Astrocyte (in vitro differentiated cells and primary cell): Measurements from ENCODE around the gene CLEC3B. TPM values are rescaled to one million over a fixed set of nuclear protein-coding genes. Genes with fewer than 3 reads are reported as not detected.

Experiments used
- DNase-seq: peaks from one replicate; pipeline ENCODE4 v3.0.0-alpha.2; 2010; ENCODE audit warnings: low read depth
- FAIRE-seq: peaks from 2 replicates; lab custom pipeline; 2011; peaks lifted over from hg19 to GRCh38; lab: Jason Lieb, UNC
- H2AFZ ChIP-seq: 2 replicates; pipeline ENCODE4 v1.6.0; 2012; ENCODE audit warnings: low read depth, low read length, inconsistent platforms
- H3K27ac ChIP-seq: 2 replicates; pipeline ENCODE4 v1.5.1; 2011; ENCODE audit warnings: low read depth, low read length, inconsistent platforms
- H3K27me3 ChIP-seq: 2 replicates; pipeline ENCODE4 v1.6.0; 2011; ENCODE audit warnings: low read length, inconsistent platforms; ENCODE audit not compliant: insufficient read depth
- H3K36me3 ChIP-seq: 2 replicates; pipeline ENCODE4 v1.5.1; 2011; ENCODE audit warnings: low read length, inconsistent platforms; ENCODE audit not compliant: insufficient read depth
- H3K4me1 ChIP-seq: 2 replicates; pipeline ENCODE4 v1.5.1; 2011; ENCODE audit warnings: low read length, inconsistent platforms; ENCODE audit not compliant: insufficient read depth
- H3K4me2 ChIP-seq: 2 replicates; pipeline ENCODE4 v1.6.0; 2012; ENCODE audit warnings: low read length, inconsistent platforms
- H3K4me3 ChIP-seq: 2 replicates; pipeline ENCODE4 v1.5.1; 2011; ENCODE audit warnings: low read depth, mild to moderate bottlenecking, low read length, inconsistent platforms; ENCODE audit not compliant: insufficient read depth
- H3K79me2 ChIP-seq: 2 replicates; pipeline ENCODE4 v1.6.0; 2012; ENCODE audit warnings: mild to moderate bottlenecking, low read length, inconsistent platforms; ENCODE audit not compliant: insufficient read depth
- H3K9ac ChIP-seq: 2 replicates; pipeline ENCODE4 v1.6.0; 2012; ENCODE audit warnings: mild to moderate bottlenecking, low read length, inconsistent platforms
- H3K9me3 ChIP-seq: 2 replicates; pipeline ENCODE4 v1.5.1; 2012; ENCODE audit warnings: low read depth, mild to moderate bottlenecking, low read length, inconsistent platforms; ENCODE audit not compliant: insufficient read depth
- H4K20me1 ChIP-seq: 2 replicates; pipeline ENCODE4 v1.6.0; 2012; ENCODE audit warnings: low read length, inconsistent platforms; ENCODE audit not compliant: insufficient read depth
- H3K27ac Mint-ChIP-seq: one replicate; pipeline ENCODE4 v1.8.0; 2021; ENCODE audit warnings: mild to moderate bottlenecking, mixed read lengths; ENCODE audit not compliant: unreplicated experiment
- H3K27me3 Mint-ChIP-seq: one replicate; pipeline ENCODE4 v1.8.0; 2021; ENCODE audit warnings: low read depth, mixed read lengths; ENCODE audit not compliant: unreplicated experiment
- H3K36me3 Mint-ChIP-seq: one replicate; pipeline ENCODE4 v1.8.0; 2021; ENCODE audit warnings: low read depth, mixed read lengths; ENCODE audit not compliant: unreplicated experiment
- H3K4me1 Mint-ChIP-seq: one replicate; pipeline ENCODE4 v1.8.0; 2021; ENCODE audit warnings: low read depth, mixed read lengths; ENCODE audit not compliant: unreplicated experiment
- H3K4me3 Mint-ChIP-seq: one replicate; pipeline ENCODE4 v1.8.0; 2021; ENCODE audit warnings: mild to moderate bottlenecking, moderate library complexity, mixed read lengths; ENCODE audit not compliant: unreplicated experiment
- H3K9me3 Mint-ChIP-seq: one replicate; pipeline ENCODE4 v1.8.0; 2021; ENCODE audit warnings: mild to moderate bottlenecking, mixed read lengths; ENCODE audit not compliant: unreplicated experiment
- CTCF ChIP-seq: IDR thresholded peaks from 2 replicates; pipeline ENCODE4 v1.5.1; 2011; ENCODE audit warnings: low read depth, mild to moderate bottlenecking, inconsistent platforms, low read length, moderate library complexity; ENCODE audit not compliant: insufficient read depth
- EZH2 ChIP-seq: IDR thresholded peaks from 2 replicates; pipeline ENCODE4 v1.6.1; 2012; ENCODE audit warnings: mild to moderate bottlenecking, low read length, inconsistent platforms; ENCODE audit not compliant: insufficient read depth
- total RNA-seq: library from RNA; stranded (reverse); gene quantifications from 2 replicates; pipeline ENCODE4 v1.2.1, GENCODE V29; 2021

The CLEC3B gene
- total RNA-seq, 1 donor from 2014 or later = 0.32 TPM

- Histone ChIP-seq H3K4me1 (peaks cover 17% of the 10 kb centered on the region), H4K20me1 (peaks cover 73% of the 10 kb centered on the region), H3K36me3 (peaks cover 7% of the 10 kb centered on the region), H2AFZ (no peak overlapping the region), H3K9ac (no peak overlapping the region), H3K27ac (no peak overlapping the region), H3K4me3 (no peak overlapping the region), H3K4me2 (no peak overlapping the region), H3K9me3 (no peaks in the 10 kb centered on the region), H3K27me3 (no peaks in the 10 kb centered on the region), H3K79me2 (peaks cover 31% of the 10 kb centered on the region)
- H3K36me3 Mint-ChIP-seq = peaks cover 26% of the 10 kb centered on the region
- TF ChIP-seq CTCF (no peak), EZH2 (no peak)
- no peak for FAIRE-seq
- no peaks in the 10 kb centered on the region for H3K27me3 Mint-ChIP-seq
- H3K4me3 Mint-ChIP-seq = no peak overlapping the region
- peaks cover 46% of the 10 kb centered on the region for H3K4me1 Mint-ChIP-seq
- no peak for DNase-seq
- H3K27ac Mint-ChIP-seq = no peak overlapping the region
- H3K9me3 Mint-ChIP-seq = no peaks in the 10 kb centered on the region
Observed at GRCh38 chr3:44989636-44990373, 36.3 kb upstream of the CLEC3B start.

- Mint-ChIP-seq H3K4me3 (no peak overlapping the region), H3K27me3 (no peaks in the 10 kb centered on the region), H3K36me3 (peaks cover 22% of the 10 kb centered on the region), H3K4me1 (peaks cover 50% of the 10 kb centered on the region), H3K9me3 (no peaks in the 10 kb centered on the region), H3K27ac (no peak overlapping the region)
- no peak overlapping the region for H3K4me2 ChIP-seq
- H3K79me2 ChIP-seq = peaks cover 31% of the 10 kb centered on the region
- H3K9ac ChIP-seq = no peak overlapping the region
- TF ChIP-seq EZH2 (no peak), CTCF (no peak)
- peaks cover 82% of the 10 kb centered on the region for H4K20me1 ChIP-seq
- FAIRE-seq (no peak), DNase-seq (no peak)
- H2AFZ ChIP-seq = no peak overlapping the region
- H3K27ac ChIP-seq = no peak overlapping the region
- H3K4me3 ChIP-seq = no peak overlapping the region
- H3K4me1 ChIP-seq = peaks cover 25% of the 10 kb centered on the region
- no peaks in the 10 kb centered on the region for H3K27me3 ChIP-seq
- H3K36me3 ChIP-seq = peaks cover 7% of the 10 kb centered on the region
- H3K9me3 ChIP-seq = no peaks in the 10 kb centered on the region
Observed at GRCh38 chr3:44991326-44991725, 34.8 kb upstream of the CLEC3B start.
